IMR-90 (cell line): ENCODE measurements around the gene UGDH. TPM values are rescaled to one million over a fixed set of nuclear protein-coding genes. Genes with fewer than 3 reads are reported as not detected.

Source experiments
- ATAC-seq: fragments of 200-7000 bp; cut with Tn5 transposase; 2 replicates; pipeline ENCODE4 v1.9.1; 2020; ENCODE audit warnings: low read depth, mild to moderate bottlenecking, moderate library complexity
- BruUV-seq: library from RNA; stranded (reverse); fragments of 400-500 nt; replicated peaks from 2 replicates; lab custom pipeline; 2021; lab: Mats Ljungman, UMichigan
- CTCF ChIA-PET: fragments of 300-600 bp; formaldehyde crosslinking; extraction: SDS; loops from one replicate; lab custom pipeline; 2021; ENCODE audit warnings: antibody characterized with exemption; lab: Yijun Ruan, JAX
- POLR2A ChIA-PET: fragments of 300-600 bp; sonication (Branson Sonifier 250); formaldehyde crosslinking; loops from one replicate; lab custom pipeline; 2022; ENCODE audit warnings: antibody characterized with exemption; ENCODE audit not compliant: unreplicated experiment; lab: Charles Lee
- DNase-seq: peaks from one replicate; pipeline ENCODE4 v3.0.0; 2013
- H2AFZ ChIP-seq: replicated peaks from 2 replicates; pipeline ENCODE3; 2013; ENCODE audit warnings: low read length, mild to moderate bottlenecking; ENCODE audit not compliant: poor library complexity
- H2AK5ac ChIP-seq: 2 replicates; pipeline ENCODE4 v1.6.1; 2013; ENCODE audit warnings: low read depth, low read length, inconsistent platforms
- H2AK9ac ChIP-seq: replicated peaks from 2 replicates; pipeline ENCODE3; 2013; ENCODE audit warnings: mild to moderate bottlenecking, low read depth, low read length, moderate library complexity; ENCODE audit not compliant: poor library complexity
- H2BK120ac ChIP-seq: 2 replicates; pipeline ENCODE4 v1.6.1; 2013; ENCODE audit warnings: low read depth, low read length, inconsistent platforms
- H2BK15ac ChIP-seq: 3 replicates; pipeline ENCODE4 v1.6.1; 2013; ENCODE audit warnings: low read depth, low read length, inconsistent platforms
- H2BK20ac ChIP-seq: 2 replicates; pipeline ENCODE4 v1.6.1; 2013; ENCODE audit warnings: low read depth, mild to moderate bottlenecking, inconsistent platforms, low read length, moderate library complexity
- H2BK5ac ChIP-seq: 2 replicates; pipeline ENCODE4 v1.6.1; 2013; ENCODE audit warnings: mild to moderate bottlenecking, low read depth, low read length, inconsistent platforms; ENCODE audit not compliant: poor library complexity, severe bottlenecking
- H3K14ac ChIP-seq: replicated peaks from 2 replicates; pipeline ENCODE4 v1.6.1; 2013; ENCODE audit warnings: low read depth, low read length, inconsistent platforms
- H3K18ac ChIP-seq: 2 replicates; pipeline ENCODE4 v1.6.1; 2013; ENCODE audit warnings: low read depth, low read length, control low read depth
- H3K23ac ChIP-seq: 2 replicates; pipeline ENCODE4 v1.6.1; 2013; ENCODE audit warnings: low read depth, low read length, inconsistent platforms
- H3K27ac ChIP-seq: 2 replicates; pipeline ENCODE4 v1.5.1; 2013; ENCODE audit warnings: mild to moderate bottlenecking, control low read depth, low read length; ENCODE audit not compliant: insufficient read depth
- H3K27me3 ChIP-seq: 2 replicates; pipeline ENCODE4 v1.6.1; 2013; ENCODE audit warnings: low read length; ENCODE audit not compliant: control insufficient read depth, insufficient read depth
- H3K36me3 ChIP-seq: 2 replicates; pipeline ENCODE4 v1.6.1; 2013; ENCODE audit warnings: low read length, mixed read lengths; ENCODE audit not compliant: control insufficient read depth, insufficient read depth
- H3K4ac ChIP-seq: 2 replicates; pipeline ENCODE4 v1.6.1; 2013; ENCODE audit warnings: low read depth, low read length, inconsistent platforms
- H3K4me1 ChIP-seq: 2 replicates; pipeline ENCODE4 v1.6.1; 2013; ENCODE audit warnings: low read length, mixed read lengths; ENCODE audit not compliant: control insufficient read depth, insufficient read depth
- H3K4me2 ChIP-seq: 2 replicates; pipeline ENCODE4 v1.6.1; 2013; ENCODE audit warnings: low read depth, mild to moderate bottlenecking, control low read depth, low read length, moderate library complexity
- H3K4me3 ChIP-seq: 2 replicates; pipeline ENCODE4 v1.5.1; 2013; ENCODE audit warnings: low read depth, mild to moderate bottlenecking, control low read depth, low read length, moderate library complexity; ENCODE audit not compliant: insufficient read depth
- H3K56ac ChIP-seq: 2 replicates; pipeline ENCODE4 v1.6.1; 2013; ENCODE audit warnings: low read length, inconsistent platforms; ENCODE audit not compliant: insufficient read depth; ENCODE audit errors: extremely low read depth
- H3K79me1 ChIP-seq, 2 experiments: 2 replicates each; pipeline ENCODE4 v1.6.1; 2013; ENCODE audit warnings: low read length in 2 of 2, inconsistent platforms in 1 of 2, low read depth in 1 of 2
- H3K9ac ChIP-seq: 2 replicates; pipeline ENCODE4 v1.6.1; 2013; ENCODE audit warnings: low read depth, low read length, control low read depth
- H3K9me1 ChIP-seq: 2 replicates; pipeline ENCODE4 v1.6.1; 2013; ENCODE audit warnings: low read length, inconsistent platforms; ENCODE audit not compliant: insufficient read depth
- H3K9me3 ChIP-seq: 2 replicates; pipeline ENCODE4 v1.6.1; 2013; ENCODE audit warnings: low read length; ENCODE audit not compliant: control insufficient read depth, insufficient read depth
- H4K20me1 ChIP-seq: 2 replicates; pipeline ENCODE4 v1.6.1; 2013; ENCODE audit warnings: low read length, inconsistent platforms; ENCODE audit not compliant: insufficient read depth
- H4K5ac ChIP-seq: 2 replicates; pipeline ENCODE4 v1.6.1; 2013; ENCODE audit warnings: mild to moderate bottlenecking, low read depth, low read length, control low read depth
- H4K8ac ChIP-seq, 2 experiments: 2 replicates each; pipeline ENCODE4 v1.6.1; 2013; ENCODE audit warnings: low read depth in 2 of 2, low read length in 2 of 2, control low read depth in 1 of 2, inconsistent platforms in 1 of 2
- H4K91ac ChIP-seq: 2 replicates; pipeline ENCODE4 v1.6.1; 2013; ENCODE audit warnings: low read depth, low read length, inconsistent platforms; ENCODE audit not compliant: insufficient read depth
- BHLHE40 ChIP-seq: fragments of 150-350 bp; IDR thresholded peaks from 2 replicates; pipeline ENCODE4 v1.6.1; 2016; ENCODE audit warnings: mild to moderate bottlenecking, low read depth, low read length
- CEBPB ChIP-seq: IDR thresholded peaks from 2 replicates; pipeline ENCODE4 v1.6.1; 2012; ENCODE audit warnings: low read depth, low read length, improper control_type of control experiment
- CHD1 ChIP-seq: IDR thresholded peaks from 2 replicates; pipeline ENCODE4 v1.6.1; 2012; ENCODE audit warnings: low read depth, low read length, improper control_type of control experiment
- FOS ChIP-seq: fragments of 150-350 bp; IDR thresholded peaks from 2 replicates; pipeline ENCODE4 v1.6.1; 2016; ENCODE audit warnings: low read depth, low read length
- MAFK ChIP-seq: IDR thresholded peaks from 2 replicates; pipeline ENCODE4 v1.6.1; 2012; ENCODE audit warnings: low read depth, low read length, improper control_type of control experiment
- MAZ ChIP-seq: IDR thresholded peaks from 2 replicates; pipeline ENCODE4 v1.6.1; 2012; ENCODE audit warnings: low read depth, mild to moderate bottlenecking, low read length, improper control_type of control experiment, moderate library complexity, borderline replicate concordance
- MXI1 ChIP-seq: IDR thresholded peaks from 2 replicates; pipeline ENCODE4 v1.6.1; 2012; ENCODE audit warnings: low read depth, mild to moderate bottlenecking, low read length, moderate library complexity, borderline replicate concordance
- NFE2L2 ChIP-seq: fragments of 150-350 bp; IDR thresholded peaks from 2 replicates; pipeline ENCODE4 v1.6.1; 2016; ENCODE audit warnings: low read depth, mild to moderate bottlenecking, low read length
- POLR2A ChIP-seq: IDR thresholded peaks from 2 replicates; pipeline ENCODE4 v1.6.1; 2012; ENCODE audit warnings: mild to moderate bottlenecking, low read depth, low read length
- RAD21 ChIP-seq: IDR thresholded peaks from 2 replicates; pipeline ENCODE4 v1.6.1; 2012; ENCODE audit warnings: low read length, improper control_type of control experiment
- WGBS, 2 experiments: methylation state at CpG; one replicate each; pipeline versions ENCODE4 v1.1.5 to v1.1.7; 2013; ENCODE audit warnings: missing lambda C conversion rate in 2 of 2; ENCODE audit not compliant: insufficient read length in 1 of 2; ENCODE audit errors: extremely low coverage in 2 of 2; 5-methylcytosine and 5-hydroxymethylcytosine counted together
- dilution Hi-C: fragments of 300-500 bp; cut with HindIII; formaldehyde crosslinking; loops from one replicate; pipeline ENCODE4 v1.14.3; 2018; ENCODE audit warnings: low sequenced_read_pairs; ENCODE audit not compliant: unreplicated experiment
- in situ Hi-C: fragments of 300-500 bp; cut with MboI; formaldehyde crosslinking; loops from 3 replicates; pipeline ENCODE4 v1.14.3; 2019; ENCODE audit warnings: low sequenced_read_pairs, inconsistent platforms, mixed read lengths
- intact Hi-C: fragments of 100-400 bp; cut with micrococcal nuclease; formaldehyde crosslinking; loops from 2 replicates; pipeline ENCODE4 v1.10.0; 2022
- polyA plus RNA-seq, 3 experiments: library from polyadenylated mRNA; depleted of rRNA; stranded (reverse); fragments of >200 nt; gene quantifications; 2 replicates each; pipeline ENCODE4 v1.2.3, GENCODE V29; 2012; ENCODE audit warnings: low replicate concordance in 1 of 3
- total RNA-seq: library from RNA; depleted of rRNA; stranded (reverse); fragments of >200 nt; gene quantifications from 2 replicates; pipeline ENCODE4 v1.2.3, GENCODE V29; 2012
- TF ChIP-seq, protein P1 (sequence below): fragments of 150-350 bp; IDR thresholded peaks from 2 replicates; pipeline ENCODE4 v1.6.1; 2017; ENCODE audit warnings: mild to moderate bottlenecking, antibody characterized with exemption, low read length, low read depth
- TF ChIP-seq, protein P2 (sequence below): fragments of 150-350 bp; IDR thresholded peaks from 2 replicates; pipeline ENCODE4 v1.6.1; 2016; ENCODE audit warnings: low read depth, mild to moderate bottlenecking, low read length, moderate library complexity, borderline replicate concordance

UGDH gene
- total and polyA plus RNA-seq, 2 of the 4 experiments (the other 2 are of a cell fraction) = 69.2 to 257 TPM

GRCh38 chr4:39514888-39515401 is 12.3 kb downstream of the UGDH start:
- Histone ChIP-seq H4K20me1 (0 out of 2 replicates have a peak, but pooled peaks cover 3% of the 10 kb centered on the region), H2AFZ (no peak overlapping the region), H2BK15ac (no peak overlapping the region), H3K4me2 (no peak overlapping the region), H3K36me3 (peaks cover 39% of the 10 kb centered on the region), H3K4me3 (no peak overlapping the region), H3K27ac (peak overlapping the region; percentile 85; the same call in 1 of the 2 replicates), H2BK5ac (peak overlapping the region; percentile 88), H3K79me1 (peaks cover 23 to 58% of the 10 kb centered on the region in 2 experiments), H2AK9ac (no peak overlapping the region), H3K18ac (peak overlapping the region; percentile 81), H2BK120ac (peak overlapping the region; percentile 58), H3K9ac (no peak overlapping the region), H3K27me3 (no peaks in the 10 kb centered on the region), H3K9me3 (no peaks in the 10 kb centered on the region), H4K5ac (peak overlapping the region; percentile 77), H3K4ac (peak overlapping the region; percentile 75), H4K8ac (peak overlapping the region; percentile 18 to 66; a peak in 3 of 4 replicates), H3K56ac (no peak overlapping the region), H4K91ac (peak overlapping the region; percentile 59; the same call in 1 of the 2 replicates), H3K9me1 (0 out of 2 replicates have a peak, but pooled peaks cover 6% of the 10 kb centered on the region), H3K4me1 (peaks cover 5% of the 10 kb centered on the region), H3K23ac (no peak overlapping the region), H2AK5ac (peak overlapping the region; percentile 95; the same call in 1 of the 2 replicates), H3K14ac (peak overlapping the region; percentile 67), H2BK20ac (peak overlapping the region; percentile 53)
- intact Hi-C loops = no loop called here
- POLR2A ChIA-PET = no interaction called here
- in situ Hi-C loops = no loop called here
- dilution Hi-C loops = no loop called here
- ATAC-seq = peak; percentile 75
- WGBS, 2 experiments = no CpG with 5 or more reads among the region's 4 CpGs
- peak; percentile 66 for DNase-seq
- CTCF ChIA-PET = no interaction called here
- BruUV-seq = no TSS peak
- no peak for TF ChIP-seq FOS
- TF ChIP-seq NFE2L2 = peak; percentile 90
- TF ChIP-seq CHD1 = no peak
- no peak for TF ChIP-seq POLR2A
- peak; percentile 78 for TF ChIP-seq CEBPB
- TF ChIP-seq, protein P1, sequence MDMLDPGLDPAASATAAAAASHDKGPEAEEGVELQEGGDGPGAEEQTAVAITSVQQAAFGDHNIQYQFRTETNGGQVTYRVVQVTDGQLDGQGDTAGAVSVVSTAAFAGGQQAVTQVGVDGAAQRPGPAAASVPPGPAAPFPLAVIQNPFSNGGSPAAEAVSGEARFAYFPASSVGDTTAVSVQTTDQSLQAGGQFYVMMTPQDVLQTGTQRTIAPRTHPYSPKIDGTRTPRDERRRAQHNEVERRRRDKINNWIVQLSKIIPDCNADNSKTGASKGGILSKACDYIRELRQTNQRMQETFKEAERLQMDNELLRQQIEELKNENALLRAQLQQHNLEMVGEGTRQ = 0 out of 2 replicates have a peak, but pooled peaks have one; percentile 8
- peak; percentile 59 for TF ChIP-seq MAFK
- no peak for TF ChIP-seq MAZ
- no peak for TF ChIP-seq MXI1
- TF ChIP-seq, protein P2, sequence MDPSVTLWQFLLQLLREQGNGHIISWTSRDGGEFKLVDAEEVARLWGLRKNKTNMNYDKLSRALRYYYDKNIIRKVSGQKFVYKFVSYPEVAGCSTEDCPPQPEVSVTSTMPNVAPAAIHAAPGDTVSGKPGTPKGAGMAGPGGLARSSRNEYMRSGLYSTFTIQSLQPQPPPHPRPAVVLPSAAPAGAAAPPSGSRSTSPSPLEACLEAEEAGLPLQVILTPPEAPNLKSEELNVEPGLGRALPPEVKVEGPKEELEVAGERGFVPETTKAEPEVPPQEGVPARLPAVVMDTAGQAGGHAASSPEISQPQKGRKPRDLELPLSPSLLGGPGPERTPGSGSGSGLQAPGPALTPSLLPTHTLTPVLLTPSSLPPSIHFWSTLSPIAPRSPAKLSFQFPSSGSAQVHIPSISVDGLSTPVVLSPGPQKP = no peak
- TF ChIP-seq BHLHE40 = no peak
- no peak for TF ChIP-seq RAD21
